GM18505 (cell line): Measurements from ENCODE around the gene ZNF23.

Experiments used
- ATAC-seq: cut with Tn5 transposase; IDR thresholded peaks from one replicate; pipeline ENCODE4 v1.9.1; 2021; ENCODE audit not compliant: unreplicated experiment
- POLR2A ChIP-seq: IDR thresholded peaks from 4 replicates; pipeline ENCODE4 v1.6.1; 2011; ENCODE audit warnings: borderline replicate concordance; ENCODE audit not compliant: insufficient read depth, insufficient read length; ENCODE audit errors: extremely low read depth

The ZNF23 gene

GRCh38 chr16:71443714-71444113 lies 18.3 kb downstream of the ZNF23 start:
- no peak for TF ChIP-seq POLR2A
- ATAC-seq, result no peak

GRCh38 chr16:71442051-71442440 lies 20.0 kb downstream of the ZNF23 start, which contains the start of gene TLE7:
TLE7 (minus strand) TSS chr16:71442054; CDS start chr16:71433324, 8,730 bp downstream.
- TF ChIP-seq POLR2A, result no peak

DNA sequence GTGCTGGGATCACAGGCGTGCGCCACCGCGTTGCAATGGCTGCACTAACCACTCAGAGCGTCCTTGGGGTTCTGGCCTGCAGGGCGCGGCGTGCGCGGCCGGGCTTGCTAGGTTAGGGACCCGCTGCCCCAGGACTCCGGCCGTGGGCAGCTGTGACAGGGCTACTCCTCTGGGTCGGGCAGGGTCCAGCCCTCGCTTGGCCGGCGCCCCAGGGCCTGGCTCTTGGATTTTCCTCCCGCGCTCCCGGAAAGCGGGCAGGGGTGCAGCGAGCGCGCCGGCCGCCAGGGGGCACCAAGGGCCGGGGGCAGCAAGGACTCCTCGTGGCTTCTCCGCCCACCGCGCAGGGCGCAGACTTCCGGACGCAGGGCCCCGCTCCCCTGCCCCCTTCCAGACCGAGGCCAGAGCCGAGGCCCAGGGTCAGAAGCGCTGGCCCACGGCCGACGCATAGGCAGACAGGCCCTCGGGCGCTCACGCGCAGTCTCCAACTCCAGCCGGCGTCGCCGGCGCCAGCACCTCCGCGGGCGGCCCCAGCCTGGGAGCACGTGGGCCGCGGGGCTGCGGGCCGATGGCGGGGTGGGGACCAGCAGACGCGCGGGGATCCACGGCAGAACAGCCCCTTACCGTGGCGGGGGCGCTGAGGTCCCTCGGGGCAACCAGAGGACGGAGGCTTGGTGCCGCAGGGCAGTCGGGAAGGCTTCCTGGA lies 20.5 kb downstream of the ZNF23 start:
- no peak for TF ChIP-seq POLR2A
- ATAC-seq, result no peak

More at GRCh38 chr16:71442051-71442440, 20.0 kb downstream of the ZNF23 start, which contains the start of gene TLE7:
- no peak for ATAC-seq

DNA sequence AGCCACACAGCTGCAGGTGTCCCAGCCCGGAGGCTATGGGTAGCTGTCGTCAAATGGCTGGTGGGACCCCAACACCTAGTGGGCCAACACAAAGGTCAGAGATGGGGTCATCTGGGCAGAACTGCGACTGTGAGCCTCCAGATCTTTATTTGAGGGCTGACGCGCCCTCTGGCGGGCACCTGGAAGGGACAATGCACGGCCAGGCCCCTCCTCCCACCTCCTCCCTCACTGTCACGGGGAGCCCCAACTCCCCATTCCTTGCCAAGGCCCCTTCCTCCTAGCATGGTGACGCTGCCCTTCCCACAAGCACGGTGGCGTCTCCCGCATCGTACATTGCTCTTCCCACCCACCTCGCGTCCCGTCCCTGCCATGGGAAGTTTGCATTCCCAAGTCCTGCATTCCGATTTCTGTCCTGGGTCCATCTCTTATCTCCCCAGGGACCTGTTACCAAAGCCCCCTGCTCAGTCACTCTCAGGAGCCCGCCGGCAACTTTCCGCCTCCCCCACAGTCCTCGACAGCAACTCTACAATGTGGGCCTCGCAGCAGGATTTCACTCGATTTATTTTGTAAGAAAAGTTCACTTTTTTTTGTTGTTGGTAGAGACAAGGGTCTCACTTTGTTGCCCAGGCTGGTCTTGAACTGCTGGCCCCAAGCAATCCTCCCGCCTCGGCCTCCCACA lies 21.2 kb downstream of the ZNF23 start:
- no peak for ATAC-seq
- TF ChIP-seq POLR2A, result no peak

GRCh38 chr16:71439523-71439922 lies 22.5 kb downstream of the ZNF23 start:
- ATAC-seq, result no peak
- TF ChIP-seq POLR2A, result no peak

DNA sequence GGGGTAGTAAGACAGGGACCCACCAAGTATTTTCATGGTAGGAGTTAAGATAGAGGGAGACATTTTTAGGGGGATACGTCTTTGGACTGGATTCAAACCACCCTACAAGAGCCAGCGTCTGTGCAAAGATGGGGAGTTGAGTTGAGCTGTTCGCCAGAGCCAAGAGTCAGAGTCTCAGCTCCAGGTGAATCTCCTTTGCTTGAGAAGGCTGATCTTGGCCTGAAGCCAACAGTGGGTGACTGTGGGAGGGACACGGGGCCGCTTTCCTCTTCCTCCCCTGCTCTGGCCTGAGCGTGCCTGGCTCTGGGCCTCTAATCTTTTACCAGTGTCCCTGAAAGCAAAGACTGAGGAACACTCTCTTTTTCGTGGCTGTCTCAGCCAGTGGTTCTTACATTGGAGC lies 25.6 kb downstream of the ZNF23 start:
- ATAC-seq, result no peak
- no peak for TF ChIP-seq POLR2A

GRCh38 chr16:71432906-71433305 lies 29.1 kb downstream of the ZNF23 start:
- TF ChIP-seq POLR2A, result no peak
- no peak for ATAC-seq

- ATAC-seq, result no peak
- TF ChIP-seq POLR2A, result no peak
Measured at GRCh38 chr16:71431991-71432390, 30.1 kb downstream of the ZNF23 start.

DNA sequence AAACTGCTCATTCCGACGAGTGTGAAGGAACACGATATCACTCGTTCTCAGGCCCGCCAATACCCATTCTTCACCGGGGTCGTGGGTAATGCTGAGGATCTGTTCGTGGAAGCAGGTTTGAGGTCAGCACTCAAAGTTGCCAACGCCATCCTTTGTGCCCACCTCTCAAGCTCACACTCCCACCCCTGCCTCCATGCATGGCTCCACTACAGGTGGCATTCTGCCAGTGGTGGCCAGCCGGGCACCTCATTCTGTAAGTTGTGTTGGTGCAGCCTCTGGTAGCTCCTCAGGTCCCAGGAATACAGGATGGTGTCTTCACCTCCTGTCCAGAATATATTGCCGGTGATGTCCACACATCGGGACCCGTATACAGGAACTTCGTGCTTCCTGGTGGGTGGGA lies 30.9 kb downstream of the ZNF23 start:
- no peak for ATAC-seq
- TF ChIP-seq POLR2A, result no peak

- no peak for ATAC-seq
Measured at GRCh38 chr16:71430744-71431143, 31.3 kb downstream of the ZNF23 start.

GRCh38 chr16:71429581-71429980 lies 32.5 kb downstream of the ZNF23 start:
- no peak for TF ChIP-seq POLR2A
- ATAC-seq, result no peak

More at GRCh38 chr16:71430744-71431143, 31.3 kb downstream of the ZNF23 start:
- no peak for TF ChIP-seq POLR2A

DNA sequence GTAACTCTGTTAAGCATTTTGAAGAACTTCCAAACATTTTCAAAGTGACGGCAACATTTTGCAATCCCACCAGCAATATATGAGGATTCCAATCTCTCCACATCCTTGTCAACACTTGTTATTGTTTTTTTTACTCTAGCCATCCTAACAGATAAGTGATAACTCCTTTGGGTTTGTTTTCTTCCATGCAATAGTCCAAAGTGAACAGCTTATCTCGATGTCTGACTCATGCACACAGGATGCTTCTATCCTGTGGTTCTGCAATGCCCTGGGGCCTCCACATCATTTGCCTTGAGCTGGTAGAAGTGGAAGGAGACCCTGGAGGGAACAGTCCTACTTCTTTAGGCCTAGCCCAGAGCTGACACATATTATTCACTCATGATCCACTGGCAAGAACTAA lies 33.2 kb downstream of the ZNF23 start:
- ATAC-seq, result no peak
- no peak for TF ChIP-seq POLR2A

- TF ChIP-seq POLR2A, result no peak
- no peak for ATAC-seq
Measured at GRCh38 chr16:71428385-71428784, 33.7 kb downstream of the ZNF23 start.
